Esophagus squamous epithelium (tissue), 5 donors: Measurements from ENCODE around the gene MSMP. TPM values are rescaled to one million over a fixed set of nuclear protein-coding genes. Genes with fewer than 3 reads are reported as not detected.

ENCODE experiments used
- DNase-seq: peaks from one replicate; lab custom pipeline; 2025; lab: John Stamatoyannopoulos, UW
- H3K27ac ChIP-seq, 4 donors: fragments of 200-600 bp; sonication (generic); one replicate each; pipeline ENCODE4 v1.5.1; 2016 to 2019; ENCODE audit warnings: mild to moderate bottlenecking in 1 of 4
- H3K27me3 ChIP-seq, 4 donors: fragments of 200-600 bp; sonication (generic); 1 replicate in 3 of 4; 2 replicates in 1 of 4; pipeline versions ENCODE4 v1.5.1 to v1.6.0; 2017 to 2021; ENCODE audit warnings: antibody characterized with exemption in 1 of 4
- H3K36me3 ChIP-seq, 3 donors: fragments of 200-600 bp; sonication (generic); one replicate each; pipeline ENCODE4 v1.5.1; 2016 to 2019
- H3K4me1 ChIP-seq, 3 donors: fragments of 200-600 bp; sonication (generic); one replicate each; pipeline ENCODE4 v1.5.1; 2017 to 2019
- H3K4me3 ChIP-seq, 4 donors: fragments of 200-600 bp; sonication (generic); 1 replicate in 3 of 4; 2 replicates in 1 of 4; pipeline ENCODE4 v1.5.1; 2016 to 2019; ENCODE audit warnings: mild to moderate bottlenecking in 2 of 4, moderate library complexity in 1 of 4
- H3K9me3 ChIP-seq, 3 donors: fragments of 200-600 bp; sonication (generic); one replicate each; pipeline ENCODE4 v1.5.1; 2016 to 2019
- POLR2A ChIP-seq, 4 donors: fragments of 450-650 bp; IDR thresholded peaks; one replicate each; pipeline ENCODE4 v1.6.1; 2017; ENCODE audit warnings: antibody characterized with exemption in 4 of 4, mild to moderate bottlenecking in 4 of 4, moderate library complexity in 3 of 4
- WGBS, 2 donors: methylation state at CpG; one replicate each; pipeline ENCODE4 v1.1.5; 2018; 5-methylcytosine and 5-hydroxymethylcytosine counted together
- intact Hi-C: fragments of 100-400 bp; cut with DNase I; formaldehyde crosslinking; loops from one replicate; pipeline ENCODE4 v1.15.0; 2022
- total RNA-seq, 4 donors: library from RNA; depleted of rRNA; stranded (reverse); fragments of >200 nt; gene quantifications; one replicate each; pipeline ENCODE4 v1.1.0, GENCODE V29; 2016
- TF ChIP-seq, protein P1 (sequence below), 6 experiments: fragments of 450-650 bp in 4 of 6; fragments of 200-600 bp in 2 of 6; sonication (generic) in 2 of 6; IDR thresholded peaks; one replicate each; pipeline ENCODE4 v1.5.1; 2016 to 2019; ENCODE audit warnings: antibody characterized with exemption in 6 of 6, mild to moderate bottlenecking in 4 of 6, moderate library complexity in 4 of 6
- donor health status: DM: yes; HTN: yes; CAD: no.

Gene MSMP
- total RNA-seq, 4 donors from 2014 or later = not detected

DNA sequence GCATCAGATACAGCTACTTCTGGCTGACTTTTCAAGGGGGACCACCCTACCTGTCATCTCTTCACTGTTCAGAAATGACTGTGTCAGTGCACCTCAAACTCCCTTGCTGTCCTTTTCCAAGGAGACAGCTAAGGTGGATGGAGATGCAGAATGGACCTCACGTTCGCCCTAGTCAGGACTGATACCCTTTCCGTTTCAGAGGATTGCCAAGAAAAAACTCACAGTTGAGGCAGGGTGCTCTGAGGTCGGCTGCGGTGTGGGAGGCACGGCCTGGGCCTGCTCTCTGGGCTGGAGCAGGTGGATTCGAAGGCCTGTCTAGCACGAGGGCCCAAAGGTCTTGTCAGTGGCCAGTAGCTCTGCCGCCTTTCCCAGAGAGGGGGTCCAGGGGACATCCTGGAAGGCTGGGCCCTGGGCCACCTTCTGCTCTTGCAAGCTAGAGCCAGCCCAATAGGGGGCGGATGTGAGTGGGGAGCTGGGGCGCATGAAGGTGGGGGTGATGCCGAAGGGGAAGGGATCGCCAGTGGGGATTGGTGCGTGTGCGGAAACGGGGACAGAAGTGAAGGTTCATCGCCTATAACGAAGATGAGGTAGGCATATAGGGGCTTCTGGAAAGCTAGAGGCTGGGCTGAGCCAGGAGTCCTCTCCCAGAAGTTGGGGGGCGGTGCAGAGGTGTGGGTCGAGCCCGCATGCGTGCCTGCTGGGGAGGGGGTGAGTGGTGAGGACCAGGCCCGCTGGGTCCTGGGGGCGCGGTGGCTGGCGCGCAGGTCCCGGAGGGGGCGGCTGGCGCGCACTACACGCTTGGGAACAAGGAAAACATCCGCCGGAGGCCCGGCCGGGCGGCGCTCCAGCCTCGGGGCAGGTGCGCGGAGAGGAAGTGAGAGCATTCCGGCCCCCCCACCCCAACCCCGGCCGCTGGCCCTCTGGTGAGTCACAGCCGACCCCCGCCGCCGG is 2.5 kb upstream of the MSMP start:
- Histone ChIP-seq H3K4me3 (peak overlapping the region; percentile 24 to 69 (median 51)), H3K27ac (peak overlapping the region; percentile 55 to 87 (median 76)), H3K9me3 (no peaks in the 10 kb centered on the region), H3K36me3 (peaks cover 8 to 42% (median 18%) of the 10 kb centered on the region in 3 donors), H3K4me1 (peaks cover 9 to 34% (median 21%) of the 10 kb centered on the region in 3 donors), H3K27me3 (peaks cover 0 to 57% (median 0%) of the 10 kb centered on the region in 4 donors)
- DNase-seq = no peak
- TF ChIP-seq, protein P1, sequence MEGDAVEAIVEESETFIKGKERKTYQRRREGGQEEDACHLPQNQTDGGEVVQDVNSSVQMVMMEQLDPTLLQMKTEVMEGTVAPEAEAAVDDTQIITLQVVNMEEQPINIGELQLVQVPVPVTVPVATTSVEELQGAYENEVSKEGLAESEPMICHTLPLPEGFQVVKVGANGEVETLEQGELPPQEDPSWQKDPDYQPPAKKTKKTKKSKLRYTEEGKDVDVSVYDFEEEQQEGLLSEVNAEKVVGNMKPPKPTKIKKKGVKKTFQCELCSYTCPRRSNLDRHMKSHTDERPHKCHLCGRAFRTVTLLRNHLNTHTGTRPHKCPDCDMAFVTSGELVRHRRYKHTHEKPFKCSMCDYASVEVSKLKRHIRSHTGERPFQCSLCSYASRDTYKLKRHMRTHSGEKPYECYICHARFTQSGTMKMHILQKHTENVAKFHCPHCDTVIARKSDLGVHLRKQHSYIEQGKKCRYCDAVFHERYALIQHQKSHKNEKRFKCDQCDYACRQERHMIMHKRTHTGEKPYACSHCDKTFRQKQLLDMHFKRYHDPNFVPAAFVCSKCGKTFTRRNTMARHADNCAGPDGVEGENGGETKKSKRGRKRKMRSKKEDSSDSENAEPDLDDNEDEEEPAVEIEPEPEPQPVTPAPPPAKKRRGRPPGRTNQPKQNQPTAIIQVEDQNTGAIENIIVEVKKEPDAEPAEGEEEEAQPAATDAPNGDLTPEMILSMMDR (IDR thresholded peaks at IDR 0.05) = peak; percentile 36 to 63 (median 50)
- TF ChIP-seq POLR2A (IDR thresholded peaks at IDR 0.05) = no peak
- 24 to 33% methylated on average over 17 to 27 of the region's 48 CpGs for WGBS, 2 donors
- intact Hi-C loops = no loop called here

DNA sequence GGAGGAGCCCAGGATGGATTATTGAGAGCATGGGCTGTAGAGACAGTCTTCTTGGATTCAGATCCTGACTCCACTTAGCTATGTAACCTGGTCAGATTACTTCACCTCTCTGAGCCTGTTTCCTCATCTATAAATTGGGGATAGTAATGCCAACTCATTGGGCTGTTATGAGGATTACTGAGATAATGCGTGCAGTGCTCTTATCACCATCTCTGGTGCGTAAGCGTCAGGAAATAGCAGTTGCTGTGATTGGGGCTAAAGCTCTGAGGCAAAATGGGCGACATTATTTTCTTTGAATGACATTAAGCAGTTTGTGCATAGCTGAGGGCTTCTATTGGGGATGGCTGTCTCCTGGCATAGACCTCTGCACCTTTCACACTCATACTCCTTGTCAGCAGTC is 995 bp upstream of the MSMP start:
- intact Hi-C loops = no loop called here
- DNase-seq = no peak
- no peak overlapping the region for H3K4me3 ChIP-seq
- H3K9me3 ChIP-seq = no peaks in the 10 kb centered on the region
- peaks cover 13 to 46% (median 26%) of the 10 kb centered on the region in 3 donors for H3K4me1 ChIP-seq
- peaks cover 15 to 54% (median 26%) of the 10 kb centered on the region in 3 donors for H3K36me3 ChIP-seq
- 96 to 100% methylated on average over 4 of the region's 4 CpGs for WGBS, 2 donors
- peaks cover 0 to 43% (median 0%) of the 10 kb centered on the region in 4 donors for H3K27me3 ChIP-seq
- TF ChIP-seq, protein P1 (IDR thresholded peaks at IDR 0.05) = no peak
- no peak for TF ChIP-seq POLR2A (IDR thresholded peaks at IDR 0.05)
- H3K27ac ChIP-seq = no peak overlapping the region

DNA sequence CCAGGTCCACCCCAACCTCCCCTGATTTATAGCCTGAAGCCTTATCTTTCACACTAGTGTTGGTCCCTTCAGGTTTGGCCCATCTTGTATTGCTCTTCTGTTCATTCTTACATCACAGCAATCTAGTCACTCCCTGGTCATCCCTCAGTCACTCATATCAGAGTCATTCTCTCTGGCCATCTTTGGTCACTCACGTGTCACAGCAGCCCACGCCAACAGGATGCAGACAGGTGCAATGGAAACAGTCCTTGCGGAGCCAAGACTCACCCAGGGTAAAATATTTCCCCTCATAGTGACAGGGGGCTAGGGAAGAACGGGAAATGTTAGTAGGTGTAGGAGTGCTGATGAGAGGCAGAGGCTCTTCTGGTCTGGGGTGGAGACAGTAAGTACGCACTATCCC is 610 bp downstream of the MSMP start:
- Histone ChIP-seq H3K4me3 (no peak overlapping the region), H3K27me3 (peaks cover 0 to 27% (median 0%) of the 10 kb centered on the region in 4 donors), H3K9me3 (no peaks in the 10 kb centered on the region), H3K4me1 (peaks cover 17 to 44% (median 28%) of the 10 kb centered on the region in 3 donors), H3K36me3 (peaks cover 15 to 54% (median 26%) of the 10 kb centered on the region in 3 donors), H3K27ac (no peak overlapping the region)
- intact Hi-C loops = no loop called here
- WGBS, 2 donors = 79 to 98% methylated on average over 5 of the region's 5 CpGs
- DNase-seq = no peak
- TF ChIP-seq, protein P1 (IDR thresholded peaks at IDR 0.05) = no peak
- TF ChIP-seq POLR2A (IDR thresholded peaks at IDR 0.05) = no peak

DNA sequence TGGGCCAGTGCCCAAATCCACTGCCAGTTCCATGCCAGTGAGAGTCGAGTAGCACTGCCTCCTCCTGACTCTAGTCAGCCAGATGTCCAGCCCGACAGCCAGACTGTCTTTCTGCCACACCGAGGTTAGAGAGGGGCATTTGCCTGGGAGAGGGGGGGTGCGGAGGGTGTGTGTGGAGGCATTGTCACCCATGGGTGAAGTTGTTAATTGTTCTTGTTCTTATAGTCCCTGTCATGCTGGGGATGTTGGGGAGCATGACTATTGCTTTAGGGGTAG is 3.9 kb downstream of the MSMP start:
- H3K36me3 ChIP-seq = peaks cover 15 to 49% (median 26%) of the 10 kb centered on the region in 3 donors
- peaks cover 34 to 50% (median 34%) of the 10 kb centered on the region in 3 donors for H3K4me1 ChIP-seq
- intact Hi-C loops = no loop called here
- H3K9me3 ChIP-seq = no peaks in the 10 kb centered on the region
- TF ChIP-seq, protein P1 (IDR thresholded peaks at IDR 0.05) = no peak
- TF ChIP-seq POLR2A (IDR thresholded peaks at IDR 0.05) = no peak
- H3K27me3 ChIP-seq = peaks cover 0 to under 1% (median 0%) of the 10 kb centered on the region in 4 donors
- H3K4me3 ChIP-seq = peak overlapping the region in 3 of 4 donors; percentile 83 to 99 (median 92)
- WGBS, 2 donors = 48 to 50% methylated on average over 3 to 4 of the region's 4 CpGs
- peak overlapping the region; percentile 90 to 97 (median 94) for H3K27ac ChIP-seq
- no peak for DNase-seq
